ENCODE results near the gene IGSF21.

The IGSF21 gene

GRCh38 chr1:18288722-18289121, 181.1 kb downstream of the IGSF21 start:
- no peak overlapping the region for H3K4me3 ChIP-seq (ENCODE audit: low read depth, low read length)
- no peak for DNase-seq (ENCODE audit: low read depth)
- no peak for TF ChIP-seq CTCF (conservative IDR thresholded peaks at IDR 0.05; ENCODE audit: low read depth, low read length)

- no peak for TF ChIP-seq CTCF (conservative IDR thresholded peaks at IDR 0.05; ENCODE audit: low read depth, low read length)
- no peak for DNase-seq (ENCODE audit: low read depth)
- no peak overlapping the region for H3K4me3 ChIP-seq (ENCODE audit: low read depth, low read length)
Observed at GRCh38 chr1:18289597-18289996, 182.0 kb downstream of the IGSF21 start.

GRCh38 chr1:18290740-18291412, 183.3 kb downstream of the IGSF21 start:
- no peak for TF ChIP-seq CTCF (conservative IDR thresholded peaks at IDR 0.05; ENCODE audit: low read depth, low read length)
- H3K4me3 ChIP-seq (ENCODE audit: low read depth, low read length): no peak overlapping the region
- no peak for DNase-seq (ENCODE audit: low read depth)

- no peak overlapping the region for H3K4me3 ChIP-seq (ENCODE audit: low read depth, low read length)
- TF ChIP-seq CTCF (conservative IDR thresholded peaks at IDR 0.05; ENCODE audit: low read depth, low read length): no peak
- no peak for DNase-seq (ENCODE audit: low read depth)
Observed at GRCh38 chr1:18292531-18292930, 184.9 kb downstream of the IGSF21 start.

GRCh38 chr1:18293291-18293690, 185.7 kb downstream of the IGSF21 start:
- no peak overlapping the region for H3K4me3 ChIP-seq (ENCODE audit: low read depth, low read length)

GRCh38 chr1:18294437-18295176, 187.0 kb downstream of the IGSF21 start:
- no peak for DNase-seq (ENCODE audit: low read depth)
- no peak for TF ChIP-seq CTCF (conservative IDR thresholded peaks at IDR 0.05; ENCODE audit: low read depth, low read length)
- no peak overlapping the region for H3K4me3 ChIP-seq (ENCODE audit: low read depth, low read length)

More at GRCh38 chr1:18293291-18293690, 185.7 kb downstream of the IGSF21 start:
- no peak for DNase-seq (ENCODE audit: low read depth)
- no peak for TF ChIP-seq CTCF (conservative IDR thresholded peaks at IDR 0.05; ENCODE audit: low read depth, low read length)

Data from choroid plexus epithelial cell (primary cell).